GM15510 (cell line): Measurements from ENCODE around the gene PXT1.
A peak's percentile ranks its signal among the peaks of the same experiment; 100 is the strongest.

Source experiments
- POLR2A ChIP-seq: IDR thresholded peaks from 3 replicates; pipeline ENCODE4 v1.6.1; 2011; ENCODE audit warnings: borderline replicate concordance; ENCODE audit not compliant: insufficient read length; ENCODE audit errors: extremely low read depth

PXT1 gene

GRCh38 chr6:36459501-36459900 is 16.8 kb upstream of the PXT1 start:
- no peak for TF ChIP-seq POLR2A

- TF ChIP-seq POLR2A = no peak
Measured at GRCh38 chr6:36455486-36456027, 12.9 kb upstream of the PXT1 start.

DNA sequence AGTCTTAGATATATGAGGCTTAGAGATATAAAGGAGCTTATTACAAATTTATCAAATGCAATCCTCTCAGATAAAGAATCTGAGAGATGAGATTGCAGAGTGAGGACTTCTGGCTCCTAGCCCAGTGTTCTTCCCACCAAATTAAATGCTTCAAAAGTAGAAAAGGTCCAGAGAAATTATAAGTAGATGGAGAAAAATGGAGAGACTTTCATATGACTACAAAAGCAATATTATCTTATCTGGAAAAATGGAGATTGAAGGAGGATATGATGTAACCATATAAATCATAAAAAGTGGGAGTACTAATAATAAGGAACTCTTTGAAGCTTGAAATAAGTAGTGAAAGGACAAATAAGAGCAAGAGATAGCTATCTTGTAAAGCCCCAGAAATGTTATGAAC is 3.0 kb upstream of the PXT1 start:
- no peak for TF ChIP-seq POLR2A

- TF ChIP-seq POLR2A = no peak
Measured at GRCh38 chr6:36444470-36444869, 1.8 kb upstream of the PXT1 start.

DNA sequence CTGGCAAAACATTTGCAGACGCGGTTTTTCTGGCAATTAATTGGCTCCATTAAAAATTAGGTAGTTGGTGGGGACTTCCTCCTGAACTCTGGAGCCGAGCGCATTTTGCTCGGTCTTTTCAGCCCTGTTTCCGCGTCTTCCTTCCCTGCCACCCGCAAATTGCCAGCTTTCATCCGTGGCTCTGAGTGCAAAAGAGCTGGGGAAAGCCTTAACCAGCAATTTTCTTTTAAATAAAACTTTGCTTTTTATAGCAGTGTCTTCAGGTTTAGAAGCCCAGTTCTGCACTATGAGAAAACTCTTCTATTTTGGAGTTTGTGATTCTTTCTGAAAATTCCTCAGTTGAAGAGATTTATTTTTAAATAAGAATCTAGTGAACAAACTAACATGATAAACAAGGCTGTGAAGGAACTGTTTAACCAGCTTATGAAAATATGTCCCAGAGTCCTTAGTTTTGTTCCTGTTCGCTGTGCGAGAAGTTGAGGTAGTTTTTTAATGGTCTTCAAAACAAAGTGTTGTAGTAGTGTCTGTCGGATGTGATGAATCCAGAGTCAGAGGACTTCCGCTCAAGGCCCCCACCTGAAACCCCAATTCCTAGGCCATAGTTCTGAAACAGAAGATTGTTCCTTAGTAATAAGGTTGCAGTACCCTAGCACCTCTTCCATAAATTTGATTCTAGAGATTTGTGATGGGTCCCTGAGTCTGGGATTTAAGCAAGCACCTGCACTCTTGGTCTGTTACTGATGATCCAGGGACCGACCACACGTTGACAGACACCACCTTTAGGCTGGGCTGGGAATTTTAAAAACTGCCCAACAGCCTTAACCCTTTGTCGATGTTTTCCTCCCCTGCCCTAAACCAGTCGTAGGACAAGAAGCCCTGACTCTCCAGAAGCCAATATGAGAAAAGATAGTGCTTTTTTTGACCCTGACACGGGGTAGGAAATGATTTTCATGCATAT is 1.1 kb upstream of the PXT1 start:
- TF ChIP-seq POLR2A = no peak

DNA sequence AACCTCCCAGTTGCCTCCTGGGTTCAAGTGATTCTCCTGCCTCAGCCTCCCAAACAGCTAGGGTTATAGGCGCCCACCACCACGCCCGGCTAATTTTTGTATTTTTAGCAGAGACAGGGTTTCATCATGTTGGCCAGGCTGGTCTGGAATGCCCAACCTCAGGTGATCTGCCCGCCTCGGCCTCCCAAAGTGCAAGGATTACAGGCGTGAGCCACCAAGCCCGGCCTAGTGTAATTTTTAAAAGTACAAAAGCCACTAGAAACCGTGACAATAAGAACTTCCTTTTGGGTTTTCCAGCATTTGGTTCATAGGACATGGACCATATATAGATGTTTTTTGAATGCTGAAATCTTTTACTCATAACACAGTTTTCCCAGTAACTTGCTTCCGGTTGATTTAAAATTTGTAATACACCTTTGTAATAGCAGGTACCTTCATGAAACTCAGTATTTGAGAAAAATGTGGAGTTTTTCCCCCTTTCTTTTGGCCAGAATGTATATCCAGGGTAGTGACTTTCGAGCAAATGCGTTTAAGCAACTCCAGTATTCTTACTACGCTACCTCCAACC is 467 bp downstream of the PXT1 start:
- TF ChIP-seq POLR2A = no peak

GRCh38 chr6:36441307-36441894 is 1.3 kb downstream of the PXT1 start:
- peak; percentile 55 for TF ChIP-seq POLR2A

DNA sequence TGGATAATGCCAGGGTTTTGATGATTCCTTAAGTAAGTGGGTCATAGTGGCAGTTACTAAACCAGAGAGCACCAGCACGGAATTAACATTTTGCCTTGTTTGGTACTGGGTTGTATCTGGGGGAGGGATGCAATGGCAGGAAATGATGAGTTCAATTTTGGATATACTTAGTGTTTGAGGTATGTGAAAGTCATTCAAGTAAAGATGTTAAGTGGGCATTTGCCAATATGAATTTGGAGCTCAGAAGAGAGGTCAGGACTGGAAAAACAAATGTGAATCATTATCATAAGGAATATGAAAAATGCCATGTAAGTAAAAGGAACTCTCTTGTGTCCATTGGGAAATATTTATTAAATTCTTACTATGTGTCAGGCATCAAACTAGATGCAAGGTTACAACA is 6.2 kb downstream of the PXT1 start:
- no peak for TF ChIP-seq POLR2A

- no peak for TF ChIP-seq POLR2A
Measured at GRCh38 chr6:36432151-36432671, 10.4 kb downstream of the PXT1 start.

GRCh38 chr6:36431197-36431596 is 11.5 kb downstream of the PXT1 start:
- TF ChIP-seq POLR2A = no peak

DNA sequence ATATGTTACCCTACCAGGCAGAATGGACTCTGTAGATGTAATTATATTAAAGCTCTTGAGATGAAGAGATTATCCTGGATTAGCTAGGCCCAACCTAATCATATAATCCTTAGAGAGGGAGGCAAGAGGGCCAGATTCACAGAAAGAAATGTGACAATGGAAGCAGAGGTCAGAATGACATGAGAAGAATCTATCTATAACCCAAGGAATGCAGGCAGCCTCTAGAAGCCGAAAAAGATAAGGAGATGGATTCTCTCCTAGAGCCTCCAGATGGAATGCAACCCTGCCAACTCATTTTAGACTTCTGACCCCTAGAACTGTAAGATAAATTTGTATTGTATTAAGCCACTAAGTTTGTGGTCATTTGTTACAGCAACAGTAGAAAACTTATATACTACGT is 12.3 kb downstream of the PXT1 start:
- TF ChIP-seq POLR2A = no peak

- no peak for TF ChIP-seq POLR2A
Measured at GRCh38 chr6:36428911-36429310, 13.7 kb downstream of the PXT1 start.

DNA sequence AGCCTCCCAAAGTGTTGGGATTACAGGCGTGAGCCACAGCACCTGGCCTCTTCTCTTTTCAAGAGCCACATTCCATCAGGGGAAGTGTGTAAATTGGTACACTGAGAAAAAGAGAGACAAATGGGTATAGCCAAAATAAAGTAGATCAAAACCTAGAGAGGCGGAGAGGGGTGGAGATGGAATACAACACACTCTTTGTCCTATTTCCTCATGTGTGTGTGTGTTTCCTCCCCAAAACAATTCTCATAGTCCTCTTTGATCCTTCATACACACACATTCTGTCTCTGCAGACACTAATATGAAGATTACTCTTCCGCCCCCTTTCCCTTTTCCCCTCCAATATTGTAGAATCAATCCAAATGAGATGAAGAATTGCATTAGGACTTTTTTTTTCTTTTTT is 16.0 kb downstream of the PXT1 start:
- TF ChIP-seq POLR2A = no peak

- TF ChIP-seq POLR2A = peak; percentile 86
Measured at GRCh38 chr6:36423101-36423824, 19.4 kb downstream of the PXT1 start.
